Measurements from ENCODE around the gene RTP2. TPM values are rescaled to one million over a fixed set of nuclear protein-coding genes. Genes with fewer than 3 reads are reported as not detected.

Gene RTP2
- total and polyA plus RNA-seq, 2 donors (not counting 1 experiment from before 2014, with no cell fraction given): not detected

GRCh38 chr3:187679638-187680396 is 22.5 kb downstream of the RTP2 start:
- Mint-ChIP-seq H3K27me3 (peaks cover 51% of the 10 kb centered on the region), H3K9me3 (ENCODE audit: insufficient read depth) (no peaks in the 10 kb centered on the region), H3K4me1 (peaks cover 1% of the 10 kb centered on the region), H3K27ac (no peak overlapping the region), H3K4me3 (no peak overlapping the region)
- Histone ChIP-seq H3K79me2 (ENCODE audit: control insufficient read depth, insufficient read depth, low read length) (no peaks in the 10 kb centered on the region), H3K4me1 (ENCODE audit: control insufficient read depth in 2 of 2, insufficient read depth in 2 of 2, low read length in 2 of 2) (no peaks in the 10 kb centered on the region), H3K27ac (ENCODE audit: low read length in 2 of 2) (no peak overlapping the region), H3K27me3 (replicated peaks in 1 of 4; ENCODE audit: control extremely low read depth in 1 of 4, control insufficient read depth in 3 of 4, insufficient read depth in 4 of 4, low read length in 3 of 4) (peaks cover 0 to 19% (median 10%) of the 10 kb centered on the region in 4 experiments), H3K36me3 (replicated peaks in 1 of 2; ENCODE audit: control extremely low read depth in 1 of 2, control insufficient read depth in 1 of 2, extremely low read depth in 1 of 2, insufficient read depth in 2 of 2, low read length in 1 of 2) (no peaks in the 10 kb centered on the region), H3K9ac (ENCODE audit: low read length) (no peak overlapping the region), H4K20me1 (ENCODE audit: control insufficient read depth, insufficient read depth, low read length, poor library complexity, severe bottlenecking) (no peaks in the 10 kb centered on the region), H3K4me3 (ENCODE audit: control extremely low read depth in 1 of 5, extremely low read depth in 1 of 5, insufficient read depth in 1 of 5, low read depth in 2 of 5, low read length in 4 of 5) (no peak overlapping the region), H3K9me3 (ENCODE audit: control extremely low read depth in 1 of 3, control insufficient read depth in 2 of 3, insufficient read depth in 1 of 3, low read length in 2 of 3) (no peaks in the 10 kb centered on the region), H2AFZ (ENCODE audit: insufficient read depth, low read depth, low read length, poor library complexity, severe bottlenecking) (no peak overlapping the region), H3K4me2 (replicated peaks; ENCODE audit: low read depth, low read length, poor library complexity, severe bottlenecking) (no peak overlapping the region)
- intact Hi-C loops (cut with micrococcal nuclease): loop anchor here (1.0 kb wide), 2 partner anchors 34 to 64 kb away; no protein-coding TSS in a partner anchor
- ChIA-PET POLR2A (interaction anchor here (0.7 kb wide), 1 partner anchor 69 kb away, joined by 3 read pairs; no protein-coding TSS in a partner anchor), CTCF (interaction anchor here (0.6 to 10.3 kb wide), 50 partner anchors 10 to 1515 kb away, joined by 3 to 479 read pairs (median 4); partner anchors contain the start of genes RTP4 and SST)
- DNase-seq (peak; percentile 72), ATAC-seq (ENCODE audit: low read depth) (peak; percentile 66)
- 25% methylated on average over 4 of the region's 7 CpGs for WGBS (ENCODE audit: insufficient coverage)
- TF ChIP-seq CTCF (IDR thresholded peaks at IDR 0.05) (peak; percentile 93), EZH2 (IDR thresholded peaks at IDR 0.05; ENCODE audit: borderline replicate concordance, insufficient read depth, low read depth, low read length, poor library complexity, severe bottlenecking) (no peak)

Data from B cell (primary cell).